Spleen (tissue), 11 donors: ENCODE results near the gene MYLK4. TPM values are rescaled to one million over a fixed set of nuclear protein-coding genes. Genes with fewer than 3 reads are reported as not detected.

Source experiments
- DNase-seq: peaks from one replicate; pipeline ENCODE4 v3.0.0-alpha.2; 2020
- H3K27ac ChIP-seq, 8 donors: fragments of 200-600 bp; sonication (generic) in 7 of 8; 1 replicate in 4 of 8; 2 replicates in 4 of 8; pipeline versions ENCODE4 v1.5.0 to v1.8.0; 2016 to 2021; ENCODE audit warnings: inconsistent platforms in 4 of 8, mild to moderate bottlenecking in 4 of 8, moderate library complexity in 1 of 8
- H3K27me3 ChIP-seq, 7 donors: fragments of 200-600 bp; sonication (generic) in 6 of 7; replicated peaks in 1 of 7; 1 replicate in 4 of 7; 2 replicates in 3 of 7; pipeline versions ENCODE4 v1.5.0 to v1.8.0; 2016 to 2021; ENCODE audit warnings: inconsistent platforms in 3 of 7, mild to moderate bottlenecking in 1 of 7
- H3K36me3 ChIP-seq, 6 donors: fragments of 200-600 bp; sonication (generic) in 5 of 6; 1 replicate in 4 of 6; 2 replicates in 2 of 6; pipeline versions ENCODE4 v1.5.0 to v1.8.0; 2016 to 2021; ENCODE audit warnings: inconsistent platforms in 2 of 6
- H3K4me1 ChIP-seq, 6 donors: fragments of 200-600 bp; sonication (generic) in 5 of 6; 1 replicate in 3 of 6; 2 replicates in 3 of 6; pipeline versions ENCODE4 v1.5.0 to v1.8.0; 2016 to 2021; ENCODE audit warnings: inconsistent platforms in 3 of 6
- H3K4me3 ChIP-seq, 8 donors: fragments of 200-600 bp; sonication (generic) in 7 of 8; 1 replicate in 4 of 8; 2 replicates in 4 of 8; pipeline versions ENCODE4 v1.5.0 to v1.8.0; 2016 to 2021; ENCODE audit warnings: inconsistent platforms in 4 of 8, mild to moderate bottlenecking in 4 of 8, moderate library complexity in 2 of 8
- H3K9me3 ChIP-seq, 8 donors: fragments of 200-600 bp; sonication (generic) in 7 of 8; 1 replicate in 4 of 8; 2 replicates in 4 of 8; pipeline versions ENCODE4 v1.5.0 to v1.8.0; 2016 to 2021; ENCODE audit warnings: inconsistent platforms in 4 of 8
- POLR2A ChIP-seq, 3 donors: fragments of 450-650 bp; IDR thresholded peaks; one replicate each; pipeline ENCODE4 v1.5.1; 2017; ENCODE audit warnings: antibody characterized with exemption in 3 of 3, mild to moderate bottlenecking in 1 of 3
- POLR2AphosphoS5 ChIP-seq, 3 donors: sonication (generic); formaldehyde crosslinking; IDR thresholded peaks; one replicate each; pipeline ENCODE4 v1.5.1; 2017; ENCODE audit warnings: antibody characterized with exemption in 3 of 3
- WGBS, 5 donors: extraction: QIAGEN DNeasy Blood & Tissue Kit in 3 of 5; methylation state at CpG; one replicate each; pipeline versions ENCODE4 v1.1.5 to v1.1.7; 2013 to 2018; 5-methylcytosine and 5-hydroxymethylcytosine counted together
- intact Hi-C: fragments of 100-400 bp; cut with DNase I; formaldehyde crosslinking; loops from one replicate; pipeline ENCODE4 v1.15.0; 2023; ENCODE audit warnings: low total_unique reads
- polyA plus RNA-seq, 3 donors: library from polyadenylated mRNA; stranded (reverse); fragments of 200-250 nt; gene quantifications; one replicate each; pipeline ENCODE4 v1.2.1, GENCODE V29; 2013
- total RNA-seq, 7 donors: library from RNA; depleted of rRNA in 3 of 7; stranded (reverse); fragments of >200 nt in 3 of 7; fragmentation: NEBNext Ultra II Directional in 4 of 7; extraction: Animal tissue kit (Norgen Biotek cat#: 25700) in 4 of 7; gene quantifications; one replicate each; pipeline versions ENCODE4 v1.1.0 to v1.2.1, GENCODE V29; 2016 to 2021
- TF ChIP-seq, protein P1 (sequence below), 11 experiments: fragments of 200-600 bp in 7 of 11; fragments of 450-650 bp in 4 of 11; sonication (generic) in 4 of 11; IDR thresholded peaks in 8 of 11; conservative IDR thresholded peaks in 3 of 11; 1 replicate in 7 of 11; 2 replicates in 4 of 11; pipeline versions ENCODE4 v1.4.0 to v1.8.0; 2016 to 2021; ENCODE audit warnings: antibody characterized with exemption in 11 of 11, inconsistent platforms in 4 of 11, mild to moderate bottlenecking in 1 of 11
- donor health status: healthy with polysubstance abuse.
- donor health status: DM: no; HTN: no; CAD: no; lungs with moderate emphysema.
- donor health status: DM: no; HTN: no; CAD: no.
- donor health status: Bipolar disorder and iron deficiency.
- donor health status: healthy.
- donor health status: DM: no; HTN: no; CAD: no.
- donor health status: DM: yes; HTN: yes; CAD: no.

Gene MYLK4
- total and polyA plus RNA-seq, 10 donors: 0.21 to 1.9 (median 0.76) TPM

DNA sequence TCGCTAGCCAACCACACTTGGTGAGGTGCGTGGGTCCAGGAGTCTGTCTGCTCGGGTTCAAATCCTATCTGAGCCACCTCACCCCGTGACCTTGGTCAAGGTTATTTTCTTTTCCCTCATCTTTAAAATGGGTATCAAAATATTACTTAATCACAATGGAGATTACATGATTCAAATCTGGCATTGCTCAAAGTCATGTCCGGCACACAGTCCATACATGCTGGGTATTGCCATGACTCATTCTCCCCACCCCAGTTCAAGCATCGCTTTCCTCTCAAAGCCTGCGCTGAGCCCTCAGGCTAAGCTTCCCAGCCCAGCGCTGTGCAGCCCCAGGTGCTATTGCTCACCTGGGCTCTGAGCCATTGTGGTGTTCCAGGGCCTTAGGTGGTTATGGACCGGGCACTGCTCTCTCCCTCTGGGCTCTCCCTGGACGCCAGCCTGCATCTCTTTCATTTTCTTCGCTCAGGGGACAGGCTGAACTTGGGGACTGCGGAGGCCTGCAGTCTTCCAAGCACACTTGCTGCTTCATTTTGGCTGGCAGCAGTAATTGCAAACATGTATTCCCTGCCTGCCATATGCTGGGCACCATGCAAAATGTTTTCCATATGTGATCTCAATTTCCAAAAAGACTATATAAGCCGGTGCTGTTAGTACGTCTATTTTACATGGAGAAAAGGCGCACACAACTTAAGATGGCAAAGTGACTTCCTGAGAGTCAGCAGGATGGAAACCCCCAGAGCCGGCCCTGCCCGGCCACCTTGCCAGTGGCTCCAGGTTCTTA lies 41.8 kb upstream of the MYLK4 start:
- H3K27ac ChIP-seq: peak overlapping the region in 7 of 8 donors; percentile 67 to 90 (median 88)
- H3K4me3 ChIP-seq: no peak overlapping the region
- 81 to 93% (median 89%) methylated on average over 17 of the region's 17 CpGs for WGBS, 5 donors
- TF ChIP-seq POLR2A (IDR thresholded peaks at IDR 0.05): no peak
- TF ChIP-seq POLR2AphosphoS5 (IDR thresholded peaks at IDR 0.05): peak in 2 of 3 donors; percentile 19 to 27
- H3K4me1 ChIP-seq: peaks cover 0 to 69% (median 38%) of the 10 kb centered on the region in 6 donors
- no peaks in the 10 kb centered on the region for H3K27me3 ChIP-seq
- H3K9me3 ChIP-seq: no peaks in the 10 kb centered on the region
- DNase-seq: no peak
- peaks cover 0 to 13% (median 0%) of the 10 kb centered on the region in 6 donors for H3K36me3 ChIP-seq
- intact Hi-C loops: loop anchor here (10.0 kb wide), 2 partner anchors 52 to 132 kb away; partner anchors contain the start of gene SERPINB1

DNA sequence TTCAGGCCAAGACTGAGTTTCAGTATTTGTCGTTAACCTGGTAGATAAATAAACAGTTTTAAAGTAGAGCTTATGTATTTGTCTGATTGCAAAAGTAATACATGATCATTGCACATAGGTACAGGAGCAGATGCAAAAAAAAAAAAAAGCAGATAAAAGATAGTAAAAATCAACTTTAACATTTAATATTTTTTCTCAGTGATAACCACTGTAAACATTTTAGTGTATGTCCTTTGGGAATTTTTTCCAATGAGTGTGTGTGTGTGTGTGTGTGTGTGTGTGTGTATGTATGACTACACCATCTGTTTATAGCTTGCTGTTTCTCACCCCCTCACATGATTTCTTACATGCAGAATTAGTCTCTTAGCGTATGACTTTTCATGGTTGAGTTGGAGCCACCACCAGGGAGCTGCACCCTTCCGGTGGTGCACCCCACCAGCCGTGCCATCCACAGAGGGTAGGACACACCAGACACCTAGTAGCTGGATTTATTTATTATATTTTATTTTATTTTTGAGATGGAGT lies 40.8 kb upstream of the MYLK4 start:
- Histone ChIP-seq H3K4me3 (no peak overlapping the region), H3K27ac (peak overlapping the region in 7 of 8 donors; percentile 67 to 90 (median 88)), H3K27me3 (no peaks in the 10 kb centered on the region), H3K9me3 (no peaks in the 10 kb centered on the region), H3K36me3 (peaks cover 0 to 21% (median 1%) of the 10 kb centered on the region in 6 donors), H3K4me1 (peaks cover 0 to 59% (median 34%) of the 10 kb centered on the region in 6 donors)
- intact Hi-C loops: loop anchor here (10.0 kb wide), 2 partner anchors 53 to 133 kb away; partner anchors contain the start of gene SERPINB1
- TF ChIP-seq POLR2A (IDR thresholded peaks at IDR 0.05): no peak
- TF ChIP-seq, protein P1, sequence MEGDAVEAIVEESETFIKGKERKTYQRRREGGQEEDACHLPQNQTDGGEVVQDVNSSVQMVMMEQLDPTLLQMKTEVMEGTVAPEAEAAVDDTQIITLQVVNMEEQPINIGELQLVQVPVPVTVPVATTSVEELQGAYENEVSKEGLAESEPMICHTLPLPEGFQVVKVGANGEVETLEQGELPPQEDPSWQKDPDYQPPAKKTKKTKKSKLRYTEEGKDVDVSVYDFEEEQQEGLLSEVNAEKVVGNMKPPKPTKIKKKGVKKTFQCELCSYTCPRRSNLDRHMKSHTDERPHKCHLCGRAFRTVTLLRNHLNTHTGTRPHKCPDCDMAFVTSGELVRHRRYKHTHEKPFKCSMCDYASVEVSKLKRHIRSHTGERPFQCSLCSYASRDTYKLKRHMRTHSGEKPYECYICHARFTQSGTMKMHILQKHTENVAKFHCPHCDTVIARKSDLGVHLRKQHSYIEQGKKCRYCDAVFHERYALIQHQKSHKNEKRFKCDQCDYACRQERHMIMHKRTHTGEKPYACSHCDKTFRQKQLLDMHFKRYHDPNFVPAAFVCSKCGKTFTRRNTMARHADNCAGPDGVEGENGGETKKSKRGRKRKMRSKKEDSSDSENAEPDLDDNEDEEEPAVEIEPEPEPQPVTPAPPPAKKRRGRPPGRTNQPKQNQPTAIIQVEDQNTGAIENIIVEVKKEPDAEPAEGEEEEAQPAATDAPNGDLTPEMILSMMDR (IDR thresholded peaks at IDR 0.05 in 8 of 11, conservative IDR thresholded peaks at IDR 0.05 in 3 of 11): peak in 1 of 11 experiments; percentile 0
- whole genome bisulfite sequencing, 5 donors: 23 to 54% (median 50%) methylated on average over 4 of the region's 4 CpGs
- no peak for DNase-seq

DNA sequence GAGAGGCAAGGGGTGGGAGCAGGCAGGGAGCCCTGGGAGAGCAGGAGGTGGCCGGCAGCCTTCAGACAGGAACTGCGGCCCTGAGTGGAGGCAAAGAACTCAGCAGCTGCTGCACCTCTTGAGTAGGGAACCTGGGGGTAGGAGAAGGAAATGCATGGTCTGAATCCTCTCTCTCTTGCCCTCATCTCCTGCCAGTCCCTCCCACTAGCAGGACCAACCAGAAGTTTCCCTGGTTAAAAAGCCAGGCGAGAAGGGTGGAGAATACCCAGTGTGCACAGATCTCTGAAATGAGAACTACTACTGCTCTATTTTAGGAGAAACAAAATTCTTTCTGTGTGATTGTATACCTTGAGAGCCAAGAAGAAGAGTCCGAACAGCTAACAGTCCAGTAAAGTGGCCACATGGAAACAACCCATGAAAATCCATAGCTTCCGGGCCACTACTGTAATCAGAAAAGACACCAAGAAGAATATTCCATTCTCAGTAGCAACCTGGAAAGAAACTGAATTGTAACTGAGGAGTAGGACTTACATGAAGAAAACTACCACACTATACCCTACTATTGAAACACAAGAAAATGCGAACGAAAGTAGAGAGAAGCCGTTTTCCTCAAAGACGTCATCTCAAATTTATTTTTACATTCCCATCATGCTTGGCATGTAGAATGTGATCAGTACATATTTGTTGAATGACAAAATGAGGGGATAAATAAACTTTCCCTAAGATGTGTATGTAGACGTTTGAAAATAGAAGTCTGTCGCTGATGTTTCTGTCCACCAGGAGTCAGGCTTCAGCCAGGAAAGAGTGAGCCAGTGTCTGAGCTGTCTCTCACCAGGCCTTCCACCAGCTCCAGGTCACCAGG lies 40.1 kb upstream of the MYLK4 start:
- Histone ChIP-seq H3K27me3 (no peaks in the 10 kb centered on the region), H3K36me3 (peaks cover 0 to 28% (median 3%) of the 10 kb centered on the region in 6 donors), H3K9me3 (no peaks in the 10 kb centered on the region), H3K4me1 (peaks cover 0 to 55% (median 34%) of the 10 kb centered on the region in 6 donors), H3K4me3 (no peak overlapping the region), H3K27ac (peak overlapping the region in 4 of 8 donors; percentile 74 to 90 (median 88))
- intact Hi-C loops: loop anchor here (10.0 kb wide), 2 partner anchors 54 to 134 kb away; partner anchors contain the start of gene SERPINB1
- WGBS, 5 donors: 45 to 61% (median 54%) methylated on average over 11 of the region's 11 CpGs
- TF ChIP-seq, protein P1 (IDR thresholded peaks at IDR 0.05 in 8 of 11, conservative IDR thresholded peaks at IDR 0.05 in 3 of 11): peak; percentile 49 to 87 (median 69)
- peak in 1 of 3 donors; percentile 50 for TF ChIP-seq POLR2AphosphoS5 (IDR thresholded peaks at IDR 0.05)
- TF ChIP-seq POLR2A (IDR thresholded peaks at IDR 0.05): no peak
- DNase-seq: no peak

DNA sequence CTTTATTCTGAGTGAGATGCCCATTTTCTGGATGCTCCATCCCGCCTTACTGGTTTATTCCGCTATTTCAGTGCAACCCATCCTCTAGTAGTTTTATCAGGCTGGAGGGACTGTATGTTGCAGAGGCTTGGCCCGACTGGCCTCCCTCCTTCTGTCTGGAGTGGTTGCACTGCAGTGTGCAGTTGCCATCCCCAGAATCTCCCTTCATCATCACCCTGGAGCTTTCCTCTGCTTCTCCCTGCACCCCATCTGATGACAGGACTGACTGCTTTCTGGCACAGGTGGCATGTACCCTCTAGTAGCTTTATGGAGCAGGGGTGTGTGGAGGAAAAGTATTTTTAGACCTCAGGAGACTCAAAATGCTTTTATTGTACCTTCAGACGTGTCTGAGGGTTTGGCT lies 35.5 kb upstream of the MYLK4 start:
- Histone ChIP-seq H3K27ac (no peak overlapping the region), H3K4me1 (peaks cover 0 to 30% (median 13%) of the 10 kb centered on the region in 6 donors), H3K9me3 (no peaks in the 10 kb centered on the region), H3K27me3 (no peaks in the 10 kb centered on the region), H3K4me3 (no peak overlapping the region), H3K36me3 (peaks cover 0 to 74% (median 27%) of the 10 kb centered on the region in 6 donors)
- WGBS, 5 donors: 66 to 91% (median 86%) methylated on average over 4 of the region's 4 CpGs
- intact Hi-C loops: no loop called here
- TF ChIP-seq POLR2AphosphoS5 (IDR thresholded peaks at IDR 0.05) (no peak), POLR2A (IDR thresholded peaks at IDR 0.05) (no peak)
- TF ChIP-seq, protein P1 (IDR thresholded peaks at IDR 0.05 in 8 of 11, conservative IDR thresholded peaks at IDR 0.05 in 3 of 11): no peak
- DNase-seq: no peak
